K562 (cell line): ENCODE measurements around the gene PCBP3. TPM values are rescaled to one million over a fixed set of nuclear protein-coding genes. Genes with fewer than 3 reads are reported as not detected.

Experiments used
- ATAC-seq: fragments of 200-7000 bp; cut with Tn5 transposase; 3 replicates; pipeline ENCODE4 v1.9.1; 2020; ENCODE audit warnings: moderate library complexity
- BruUV-seq: library from RNA; stranded (reverse); fragments of 400-500 nt; replicated peaks from 2 replicates; lab custom pipeline; 2021; lab: Mats Ljungman, UMichigan
- CTCF ChIA-PET: fragments of 300-600 bp; formaldehyde crosslinking; extraction: SDS; loops from one replicate; lab custom pipeline; 2021; ENCODE audit warnings: low intra/inter-chr PET ratio; lab: Yijun Ruan, JAX
- POLR2A ChIA-PET: fragments of 300-600, 350-650 bp; sonication (Branson Sonifier 250); formaldehyde crosslinking; extraction: SDS; loops from one replicate; lab custom pipeline; 2021; ENCODE audit warnings: antibody characterized with exemption, inconsistent platforms; lab: Yijun Ruan, JAX
- DNase-seq, 4 experiments: peaks; one replicate each; pipeline versions ENCODE4 v3.0.0 to v3.0.0-alpha.2; 2011 to 2018; ENCODE audit warnings: low spot score in 3 of 4, mixed read lengths in 3 of 4; ENCODE audit errors: extremely low read depth in 1 of 4
- FAIRE-seq: peaks from 2 replicates; lab custom pipeline; 2011; peaks lifted over from hg19 to GRCh38; lab: Jason Lieb, UNC
- H2AFZ ChIP-seq: 2 replicates; pipeline ENCODE4 v1.6.0; 2011; ENCODE audit warnings: low read depth, low read length, control low read depth, inconsistent platforms
- H3K27ac ChIP-seq: fragments of 200-600 bp; 3 replicates; pipeline ENCODE4 v1.8.0; 2011; ENCODE audit warnings: low read depth, mild to moderate bottlenecking, control low read depth, inconsistent platforms, low read length, moderate library complexity, mixed read lengths; ENCODE audit errors: extremely low read depth
- H3K27me3 ChIP-seq, 2 experiments: fragments of 300-600 bp in 1 of 2; 2 replicates in 1 of 2; 3 replicates in 1 of 2; pipeline versions ENCODE4 v1.6.0 to v1.8.0; 2011; ENCODE audit warnings: inconsistent platforms in 2 of 2, low read length in 2 of 2, mild to moderate bottlenecking in 1 of 2, mixed read lengths in 1 of 2, moderate library complexity in 1 of 2; ENCODE audit not compliant: control insufficient read depth in 2 of 2, insufficient read depth in 2 of 2
- H3K36me3 ChIP-seq: fragments of 300-600 bp; 3 replicates; pipeline ENCODE4 v1.8.0; 2011; ENCODE audit warnings: mild to moderate bottlenecking, low read length, inconsistent platforms; ENCODE audit not compliant: control insufficient read depth, insufficient read depth
- H3K4me1 ChIP-seq, 2 experiments: fragments of 200-600 bp in 1 of 2; replicated peaks in 1 of 2; 2 replicates in 1 of 2; 3 replicates in 1 of 2; pipeline versions ENCODE4 v1.5.1 to v1.8.0; 2011; ENCODE audit warnings: inconsistent platforms in 2 of 2, low read length in 2 of 2, mild to moderate bottlenecking in 1 of 2, mixed read lengths in 1 of 2, moderate library complexity in 1 of 2; ENCODE audit not compliant: control insufficient read depth in 2 of 2, insufficient read depth in 2 of 2
- H3K4me2 ChIP-seq: 2 replicates; pipeline ENCODE4 v1.6.1; 2011; ENCODE audit warnings: low read length, control low read depth, inconsistent platforms, mixed read lengths; ENCODE audit not compliant: insufficient read depth
- H3K4me3 ChIP-seq: fragments of 200-600 bp; sonication (generic), shearing (Covaris generic); 2 replicates; pipeline ENCODE4 v1.5.1; 2016; ENCODE audit warnings: control low read depth, inconsistent platforms
- H3K79me2 ChIP-seq: fragments of 200-600 bp; 3 replicates; pipeline ENCODE4 v1.8.0; 2011; ENCODE audit warnings: low read length, inconsistent platforms; ENCODE audit not compliant: control insufficient read depth, insufficient read depth
- H3K9ac ChIP-seq, 2 experiments: 2 replicates each; pipeline versions ENCODE4 v1.6.0 to v1.6.1; 2011; ENCODE audit warnings: low read depth in 2 of 2, low read length in 2 of 2, control low read depth in 1 of 2, inconsistent platforms in 1 of 2, mild to moderate bottlenecking in 1 of 2, mixed read lengths in 1 of 2; ENCODE audit not compliant: insufficient read depth in 1 of 2
- H3K9me1 ChIP-seq: one replicate; pipeline ENCODE4 v1.6.0; 2011; ENCODE audit warnings: inconsistent platforms, mild to moderate bottlenecking, low read length, moderate library complexity; ENCODE audit not compliant: control insufficient read depth, insufficient read depth
- H3K9me3 ChIP-seq: replicated peaks from 2 replicates; pipeline ENCODE4 v1.5.1; 2011; ENCODE audit warnings: low read depth, low read length, inconsistent platforms; ENCODE audit not compliant: control insufficient read depth, insufficient read depth
- H4K20me1 ChIP-seq: replicated peaks from 2 replicates; pipeline ENCODE4 v1.6.1; 2011; ENCODE audit warnings: low read length, inconsistent platforms, mixed read lengths; ENCODE audit not compliant: control insufficient read depth, insufficient read depth
- ARNT ChIP-seq, 2 experiments: fragments of 450-650 bp; IDR thresholded peaks; 2 replicates each; pipeline ENCODE4 v1.6.1; 2016; ENCODE audit warnings: mild to moderate bottlenecking in 1 of 2
- DACH1 ChIP-seq: fragments of 450-650 bp; IDR thresholded peaks from 2 replicates; pipeline ENCODE4 v1.6.1; 2018; ENCODE audit not compliant: partially characterized antibody
- FOXJ3 ChIP-seq: sonication (generic); formaldehyde crosslinking; IDR thresholded peaks from 2 replicates; pipeline ENCODE4 v1.4.0; 2020; ENCODE audit warnings: mild to moderate bottlenecking, missing genetic modification reagents
- HDAC6 ChIP-seq: IDR thresholded peaks from 2 replicates; pipeline ENCODE4 v1.6.1; 2012; ENCODE audit warnings: low read depth, mild to moderate bottlenecking, control low read depth, inconsistent platforms, low read length, moderate library complexity
- LCOR ChIP-seq: sonication (generic); formaldehyde crosslinking; IDR thresholded peaks from 2 replicates; pipeline ENCODE4 v1.8.0; 2022; ENCODE audit warnings: mild to moderate bottlenecking, missing genetic modification reagents
- ZBTB33 ChIP-seq: sonication (generic); formaldehyde crosslinking; IDR thresholded peaks from 2 replicates; pipeline ENCODE4 v1.8.1; 2023; ENCODE audit warnings: mild to moderate bottlenecking, missing genetic modification reagents
- ZNF121 ChIP-seq: sonication (generic); formaldehyde crosslinking; conservative IDR thresholded peaks from 2 replicates; pipeline ENCODE4 v1.8.0; 2022; ENCODE audit warnings: missing genetic modification reagents
- WGBS: fragments of 100-300 bp; shearing (Covaris generic); methylation state at CpG from one replicate; pipeline ENCODE4 v1.1.6; 2016; ENCODE audit warnings: low coverage, mixed read lengths; ENCODE audit not compliant: insufficient coverage; ENCODE audit errors: missing lambda C conversion rate; 5-methylcytosine and 5-hydroxymethylcytosine counted together
- in situ Hi-C: fragments of 300-500 bp; cut with MboI; formaldehyde crosslinking; loops from 4 replicates; pipeline ENCODE4 v1.15.0; 2018; ENCODE audit warnings: inconsistent platforms, mixed read lengths
- intact Hi-C: fragments of 100-400 bp; cut with micrococcal nuclease; formaldehyde crosslinking; loops from 2 replicates; pipeline ENCODE4 v1.14.2; 2022
- polyA plus RNA-seq, 8 experiments: library from polyadenylated mRNA; depleted of rRNA in 4 of 8; stranded (reverse) in 5 of 8; unstranded in 3 of 8; fragments of >200 nt; fragmentation: Nextera tagmentation in 2 of 8; fragmentation: Illumina TruSeq in 1 of 8; extraction: Ambion mirVana in 2 of 8; extraction: Trizol in 1 of 8; gene quantifications; 2 replicates each; pipeline versions ENCODE4 v1.2.1 to v1.2.3, GENCODE V29; 2011 to 2014; ENCODE audit warnings: inconsistent platforms in 1 of 8, missing spikeins in 1 of 8
- total RNA-seq, 7 experiments: library from RNA; depleted of rRNA in 6 of 7; stranded (reverse); fragments of >200 nt in 6 of 7; fragmentation: Illumina TruSeq in 2 of 7; extraction: Trizol in 2 of 7; gene quantifications; 2 replicates each; pipeline versions ENCODE4 v1.2.1 to v1.2.3, GENCODE V29; 2011 to 2021; ENCODE audit warnings: low replicate concordance in 1 of 7

Gene PCBP3
- total and polyA plus RNA-seq, 9 of the 15 experiments (the other 6 are each of a cell fraction or from before 2014, with no cell fraction given): 0.18 TPM; not detected in 8

- TF ChIP-seq DACH1 (no peak), ZBTB33 (CRISPR knock-in tag) (no peak), HDAC6 (no peak), ARNT (IDR thresholded peaks at IDR 0.05) (no peak), FOXJ3 (CRISPR knock-in tag) (no peak), ZNF121 (CRISPR knock-in tag) (no peak), LCOR (CRISPR knock-in tag) (no peak)
- WGBS: 2% methylated on average over 18 of the region's 18 CpGs
- Histone ChIP-seq H2AFZ (no peak overlapping the region), H3K9me3 (no peaks in the 10 kb centered on the region), H3K9ac (no peak overlapping the region), H3K4me3 (no peak overlapping the region), H4K20me1 (no peaks in the 10 kb centered on the region), H3K9me1 (no peaks in the 10 kb centered on the region), H3K79me2 (no peaks in the 10 kb centered on the region), H3K27me3 (peaks cover 53 to 67% of the 10 kb centered on the region in 2 experiments), H3K4me1 (no peaks in the 10 kb centered on the region), H3K4me2 (no peak overlapping the region), H3K36me3 (no peaks in the 10 kb centered on the region), H3K27ac (no peak overlapping the region)
- no TSS peak for BruUV-seq
- FAIRE-seq: no peak
- intact Hi-C loops: no loop called here
- DNase-seq: no peak
- ATAC-seq: no peak
- ChIA-PET POLR2A (interaction anchor here (0.6 to 1.9 kb wide), 2 partner anchors 8 to 21 kb away, joined by 3 to 8 read pairs; no protein-coding TSS in a partner anchor), CTCF (no interaction called here)
- in situ Hi-C loops: no loop called here
Observed at GRCh38 chr21:45855248-45855811, 211.8 kb downstream of the PCBP3 start.
